ENCODE results near the gene NOTCH2NLA. TPM values are rescaled to one million over a fixed set of nuclear protein-coding genes. Genes with fewer than 3 reads are reported as not detected.
A peak's percentile ranks its signal among the peaks of the same experiment; 100 is the strongest.
"Not testable (repeated sequence)": the region's sequence is repeated elsewhere in the genome, so short reads cannot be mapped to it uniquely, and the experiment has no call there.

NOTCH2NLA gene
- 33.6 and 48.2 TPM in 2 replicates for total RNA-seq (ENCODE audit: low replicate concordance)
- long read RNA-seq, partial matches to known transcripts, result 0 of 2 reads
- long read RNA-seq, other reads (novel, unspliced or antisense), result 2 of 2 reads

GRCh38 chr1:146228710-146229477, at the start of gene NOTCH2NLA:
Gene NOTCH2NLA (minus strand): TSS chr1:146229021. CDS start chr1:146189337, 39,684 bp downstream.
- not testable (repeated sequence) for H3K9me3 Mint-ChIP-seq; H3K4me1 Mint-ChIP-seq (ENCODE audit: unreplicated experiment); H3K36me3 Mint-ChIP-seq; H3K27ac Mint-ChIP-seq; H3K27me3 Mint-ChIP-seq
- peak; percentile 66 for DNase-seq (ENCODE audit: extremely low spot score, unreplicated experiment)
- peak within 1 kb of the TSS; percentile 82 for H3K4me3 Mint-ChIP-seq

GRCh38 chr1:146278346-146278745, 49.5 kb upstream of the NOTCH2NLA start:
- not testable (repeated sequence) for DNase-seq (ENCODE audit: extremely low spot score, unreplicated experiment); H3K36me3 Mint-ChIP-seq; H3K27me3 Mint-ChIP-seq; H3K9me3 Mint-ChIP-seq; H3K4me3 Mint-ChIP-seq; H3K27ac Mint-ChIP-seq; H3K4me1 Mint-ChIP-seq (ENCODE audit: unreplicated experiment)

GRCh38 chr1:146277087-146277486, 48.3 kb upstream of the NOTCH2NLA start:
- not testable (repeated sequence) for H3K4me1 Mint-ChIP-seq (ENCODE audit: unreplicated experiment); H3K36me3 Mint-ChIP-seq; H3K9me3 Mint-ChIP-seq; H3K27ac Mint-ChIP-seq; H3K4me3 Mint-ChIP-seq; H3K27me3 Mint-ChIP-seq; DNase-seq (ENCODE audit: extremely low spot score, unreplicated experiment)

GRCh38 chr1:146274083-146274482, 45.3 kb upstream of the NOTCH2NLA start:
- H3K27me3 Mint-ChIP-seq; DNase-seq (ENCODE audit: extremely low spot score, unreplicated experiment); H3K4me1 Mint-ChIP-seq (ENCODE audit: unreplicated experiment); H3K27ac Mint-ChIP-seq; H3K4me3 Mint-ChIP-seq; H3K9me3 Mint-ChIP-seq; H3K36me3 Mint-ChIP-seq: not testable (repeated sequence)

- not testable (repeated sequence) for H3K27ac Mint-ChIP-seq; H3K27me3 Mint-ChIP-seq; H3K9me3 Mint-ChIP-seq; H3K4me3 Mint-ChIP-seq; DNase-seq (ENCODE audit: extremely low spot score, unreplicated experiment); H3K4me1 Mint-ChIP-seq (ENCODE audit: unreplicated experiment); H3K36me3 Mint-ChIP-seq
These were observed 44.4 kb upstream of the NOTCH2NLA start for GRCh38 chr1:146273194-146273593.

- not testable (repeated sequence) for H3K9me3 Mint-ChIP-seq
These were observed 43.9 kb upstream of the NOTCH2NLA start for GRCh38 chr1:146272734-146273133.

GRCh38 chr1:146271977-146272376, 43.2 kb upstream of the NOTCH2NLA start:
- H3K4me3 Mint-ChIP-seq; H3K27me3 Mint-ChIP-seq; H3K4me1 Mint-ChIP-seq (ENCODE audit: unreplicated experiment); H3K36me3 Mint-ChIP-seq; H3K27ac Mint-ChIP-seq; DNase-seq (ENCODE audit: extremely low spot score, unreplicated experiment); H3K9me3 Mint-ChIP-seq: not testable (repeated sequence)

More at GRCh38 chr1:146272734-146273133, 43.9 kb upstream of the NOTCH2NLA start:
- H3K36me3 Mint-ChIP-seq; H3K4me1 Mint-ChIP-seq (ENCODE audit: unreplicated experiment); H3K27ac Mint-ChIP-seq; H3K4me3 Mint-ChIP-seq; DNase-seq (ENCODE audit: extremely low spot score, unreplicated experiment); H3K27me3 Mint-ChIP-seq: not testable (repeated sequence)

GRCh38 chr1:146270129-146270528, 41.3 kb upstream of the NOTCH2NLA start:
- H3K36me3 Mint-ChIP-seq, result not testable (repeated sequence)

GRCh38 chr1:146266179-146266748, 37.4 kb upstream of the NOTCH2NLA start:
- H3K4me3 Mint-ChIP-seq, result not testable (repeated sequence)

More at GRCh38 chr1:146270129-146270528, 41.3 kb upstream of the NOTCH2NLA start:
- not testable (repeated sequence) for H3K9me3 Mint-ChIP-seq; DNase-seq (ENCODE audit: extremely low spot score, unreplicated experiment); H3K27me3 Mint-ChIP-seq; H3K4me1 Mint-ChIP-seq (ENCODE audit: unreplicated experiment); H3K27ac Mint-ChIP-seq; H3K4me3 Mint-ChIP-seq

GRCh38 chr1:146264761-146265160, 35.9 kb upstream of the NOTCH2NLA start:
- not testable (repeated sequence) for H3K36me3 Mint-ChIP-seq; H3K27ac Mint-ChIP-seq; DNase-seq (ENCODE audit: extremely low spot score, unreplicated experiment)

More at GRCh38 chr1:146266179-146266748, 37.4 kb upstream of the NOTCH2NLA start:
- H3K36me3 Mint-ChIP-seq; H3K9me3 Mint-ChIP-seq; DNase-seq (ENCODE audit: extremely low spot score, unreplicated experiment); H3K27ac Mint-ChIP-seq; H3K4me1 Mint-ChIP-seq (ENCODE audit: unreplicated experiment); H3K27me3 Mint-ChIP-seq: not testable (repeated sequence)

GRCh38 chr1:146260006-146260730, 31.3 kb upstream of the NOTCH2NLA start:
- not testable (repeated sequence) for H3K27ac Mint-ChIP-seq; DNase-seq (ENCODE audit: extremely low spot score, unreplicated experiment); H3K9me3 Mint-ChIP-seq; H3K36me3 Mint-ChIP-seq; H3K4me1 Mint-ChIP-seq (ENCODE audit: unreplicated experiment); H3K27me3 Mint-ChIP-seq; H3K4me3 Mint-ChIP-seq

More at GRCh38 chr1:146264761-146265160, 35.9 kb upstream of the NOTCH2NLA start:
- not testable (repeated sequence) for H3K4me3 Mint-ChIP-seq; H3K4me1 Mint-ChIP-seq (ENCODE audit: unreplicated experiment); H3K27me3 Mint-ChIP-seq; H3K9me3 Mint-ChIP-seq

GRCh38 chr1:146257992-146258552, 29.3 kb upstream of the NOTCH2NLA start:
- not testable (repeated sequence) for H3K36me3 Mint-ChIP-seq; H3K4me3 Mint-ChIP-seq; H3K27me3 Mint-ChIP-seq; DNase-seq (ENCODE audit: extremely low spot score, unreplicated experiment); H3K27ac Mint-ChIP-seq; H3K4me1 Mint-ChIP-seq (ENCODE audit: unreplicated experiment); H3K9me3 Mint-ChIP-seq

- H3K27me3 Mint-ChIP-seq, result not testable (repeated sequence)
These were observed 25.9 kb upstream of the NOTCH2NLA start for GRCh38 chr1:146254569-146255197.

More at GRCh38 chr1:146254569-146255197, 25.9 kb upstream of the NOTCH2NLA start:
- not testable (repeated sequence) for H3K4me3 Mint-ChIP-seq; H3K27ac Mint-ChIP-seq; H3K36me3 Mint-ChIP-seq; H3K9me3 Mint-ChIP-seq; H3K4me1 Mint-ChIP-seq (ENCODE audit: unreplicated experiment); DNase-seq (ENCODE audit: extremely low spot score, unreplicated experiment)
